Effector memory CD4-positive, alpha-beta T cell (primary cell): ENCODE data around the gene OR4D1.
A peak's percentile ranks its signal among the peaks of the same experiment; 100 is the strongest.

ENCODE experiments used
- DNase-seq, 3 donors: peaks; one replicate each; pipeline ENCODE4 v3.0.0-alpha.2; 2020
- H3K27ac ChIP-seq: 2 replicates; pipeline ENCODE4 v1.7.0; 2013; ENCODE audit warnings: mild to moderate bottlenecking, low read length, moderate library complexity; ENCODE audit not compliant: insufficient read depth, poor library complexity, severe bottlenecking
- H3K27me3 ChIP-seq: replicated peaks from 2 replicates; pipeline ENCODE4 v1.7.0; 2013; ENCODE audit warnings: mild to moderate bottlenecking, low read length; ENCODE audit not compliant: insufficient read depth, control insufficient read depth, poor library complexity, severe bottlenecking
- H3K36me3 ChIP-seq: 2 replicates; pipeline ENCODE4 v1.7.0; 2013; ENCODE audit warnings: mild to moderate bottlenecking, low read length, moderate library complexity; ENCODE audit not compliant: control insufficient read depth, insufficient read depth
- H3K4me1 ChIP-seq: 2 replicates; pipeline ENCODE4 v1.7.0; 2013; ENCODE audit warnings: low read length, mild to moderate bottlenecking; ENCODE audit not compliant: control insufficient read depth, insufficient read depth, poor library complexity, severe bottlenecking
- H3K4me3 ChIP-seq: 2 replicates; pipeline ENCODE4 v1.7.0; 2013; ENCODE audit warnings: low read length, low read depth, mild to moderate bottlenecking; ENCODE audit not compliant: insufficient read depth, poor library complexity, severe bottlenecking
- H3K9me3 ChIP-seq: 2 replicates; pipeline ENCODE4 v1.7.0; 2013; ENCODE audit warnings: mild to moderate bottlenecking, low read length, moderate library complexity; ENCODE audit not compliant: control insufficient read depth

Gene OR4D1

GRCh38 chr17:58172369-58173071 is 24.3 kb downstream of the OR4D1 start:
- no peak overlapping the region for H3K27ac ChIP-seq
- no peak overlapping the region for H3K4me3 ChIP-seq
- no peaks in the 10 kb centered on the region for H3K9me3 ChIP-seq
- no peaks in the 10 kb centered on the region for H3K27me3 ChIP-seq
- peaks cover 30% of the 10 kb centered on the region for H3K4me1 ChIP-seq
- no peaks in the 10 kb centered on the region for H3K36me3 ChIP-seq
- peak in 2 of 3 donors; percentile 25 to 31 for DNase-seq

GRCh38 chr17:58174871-58175270 is 26.7 kb downstream of the OR4D1 start:
- Histone ChIP-seq H3K9me3 (no peaks in the 10 kb centered on the region), H3K4me3 (no peak overlapping the region), H3K27ac (no peak overlapping the region), H3K4me1 (peaks cover 25% of the 10 kb centered on the region), H3K36me3 (no peaks in the 10 kb centered on the region), H3K27me3 (no peaks in the 10 kb centered on the region)
- no peak for DNase-seq

- Histone ChIP-seq H3K36me3 (no peaks in the 10 kb centered on the region), H3K4me1 (peaks cover 14% of the 10 kb centered on the region), H3K27me3 (no peaks in the 10 kb centered on the region), H3K4me3 (no peak overlapping the region), H3K9me3 (no peaks in the 10 kb centered on the region), H3K27ac (no peak overlapping the region)
- no peak for DNase-seq
These were observed 28.0 kb downstream of the OR4D1 start for GRCh38 chr17:58176200-58176599.

- Histone ChIP-seq H3K27ac (no peak overlapping the region), H3K36me3 (no peaks in the 10 kb centered on the region), H3K27me3 (no peaks in the 10 kb centered on the region), H3K9me3 (no peaks in the 10 kb centered on the region), H3K4me3 (no peak overlapping the region), H3K4me1 (no peaks in the 10 kb centered on the region)
- DNase-seq = no peak
These were observed 33.6 kb downstream of the OR4D1 start for GRCh38 chr17:58181796-58182195.

- no peak overlapping the region for H3K4me3 ChIP-seq
- no peak for DNase-seq
- H3K9me3 ChIP-seq = no peaks in the 10 kb centered on the region
- no peaks in the 10 kb centered on the region for H3K27me3 ChIP-seq
- H3K4me1 ChIP-seq = no peaks in the 10 kb centered on the region
- H3K27ac ChIP-seq = no peak overlapping the region
- no peaks in the 10 kb centered on the region for H3K36me3 ChIP-seq
These were observed 35.3 kb downstream of the OR4D1 start for GRCh38 chr17:58183514-58183913.

GRCh38 chr17:58184308-58184985 is 36.3 kb downstream of the OR4D1 start:
- H3K4me3 ChIP-seq = no peak overlapping the region
- no peak overlapping the region for H3K27ac ChIP-seq
- no peak for DNase-seq
- no peaks in the 10 kb centered on the region for H3K9me3 ChIP-seq
- no peaks in the 10 kb centered on the region for H3K27me3 ChIP-seq
- H3K36me3 ChIP-seq = no peaks in the 10 kb centered on the region
- no peaks in the 10 kb centered on the region for H3K4me1 ChIP-seq

GRCh38 chr17:58184986-58185761 is 37.0 kb downstream of the OR4D1 start:
- no peaks in the 10 kb centered on the region for H3K36me3 ChIP-seq
- H3K4me3 ChIP-seq = no peak overlapping the region
- H3K27ac ChIP-seq = no peak overlapping the region
- no peaks in the 10 kb centered on the region for H3K4me1 ChIP-seq
- H3K9me3 ChIP-seq = no peaks in the 10 kb centered on the region
- H3K27me3 ChIP-seq = no peaks in the 10 kb centered on the region
- no peak for DNase-seq

- H3K27me3 ChIP-seq = no peaks in the 10 kb centered on the region
- H3K36me3 ChIP-seq = no peaks in the 10 kb centered on the region
- no peak overlapping the region for H3K4me3 ChIP-seq
- DNase-seq = no peak
- H3K4me1 ChIP-seq = no peaks in the 10 kb centered on the region
- H3K9me3 ChIP-seq = no peaks in the 10 kb centered on the region
- H3K27ac ChIP-seq = no peak overlapping the region
These were observed 38.4 kb downstream of the OR4D1 start for GRCh38 chr17:58186591-58186990.

- Histone ChIP-seq H3K9me3 (no peaks in the 10 kb centered on the region), H3K4me3 (no peak overlapping the region), H3K36me3 (no peaks in the 10 kb centered on the region), H3K27me3 (no peaks in the 10 kb centered on the region), H3K27ac (no peak overlapping the region), H3K4me1 (no peaks in the 10 kb centered on the region)
- no peak for DNase-seq
These were observed 38.9 kb downstream of the OR4D1 start for GRCh38 chr17:58187063-58187462.

- Histone ChIP-seq H3K4me1 (no peaks in the 10 kb centered on the region), H3K36me3 (no peaks in the 10 kb centered on the region), H3K27me3 (no peaks in the 10 kb centered on the region), H3K9me3 (no peaks in the 10 kb centered on the region), H3K27ac (no peak overlapping the region), H3K4me3 (no peak overlapping the region)
- no peak for DNase-seq
These were observed 39.5 kb downstream of the OR4D1 start for GRCh38 chr17:58187675-58188074.
